RWPE2 (cell line): ENCODE measurements around the gene HADHA.
A peak's percentile ranks its signal among the peaks of the same experiment; 100 is the strongest.

ENCODE experiments used
- ATAC-seq: fragments of 200-7000 bp; cut with Tn5 transposase; 3 replicates; pipeline ENCODE4 v1.9.1; 2021; ENCODE audit warnings: low read depth
- DNase-seq: peaks from one replicate; pipeline ENCODE4 v3.0.0-alpha.2; 2020; ENCODE audit warnings: low spot score
- H3K27ac ChIP-seq: fragments of 450-650 bp; 2 replicates; pipeline ENCODE4 v1.5.1; 2017; ENCODE audit warnings: mild to moderate bottlenecking; ENCODE audit not compliant: poor library complexity, severe bottlenecking
- H3K27me3 ChIP-seq: fragments of 250-450 bp; sonication (Bioruptor Pico); 2 replicates; pipeline ENCODE4 v1.5.1; 2021; ENCODE audit warnings: mild to moderate bottlenecking, moderate library complexity; ENCODE audit not compliant: insufficient read depth, poor library complexity, severe bottlenecking
- H3K36me3 ChIP-seq: fragments of 250-450 bp; sonication (Bioruptor Pico); 2 replicates; pipeline ENCODE4 v1.5.1; 2020; ENCODE audit warnings: low read depth, mild to moderate bottlenecking, moderate library complexity
- H3K4me1 ChIP-seq: fragments of 250-450 bp; sonication (Bioruptor Pico); 2 replicates; pipeline ENCODE4 v1.5.1; 2021; ENCODE audit warnings: mild to moderate bottlenecking, moderate library complexity; ENCODE audit not compliant: insufficient read depth, poor library complexity, severe bottlenecking
- H3K4me3 ChIP-seq: fragments of 250-450 bp; sonication (Bioruptor Pico); 2 replicates; pipeline ENCODE4 v1.5.1; 2021; ENCODE audit warnings: mild to moderate bottlenecking, moderate library complexity; ENCODE audit not compliant: severe bottlenecking
- H3K9me3 ChIP-seq: fragments of 250-450 bp; sonication (Bioruptor Pico); 2 replicates; pipeline ENCODE4 v1.5.1; 2021; ENCODE audit warnings: mild to moderate bottlenecking, moderate library complexity; ENCODE audit not compliant: severe bottlenecking
- TF ChIP-seq, protein P1 (sequence below): fragments of 450-650 bp; IDR thresholded peaks from one replicate; pipeline ENCODE4 v1.5.1; 2017; ENCODE audit warnings: mild to moderate bottlenecking, moderate library complexity; ENCODE audit not compliant: poor library complexity, severe bottlenecking

HADHA gene

DNA sequence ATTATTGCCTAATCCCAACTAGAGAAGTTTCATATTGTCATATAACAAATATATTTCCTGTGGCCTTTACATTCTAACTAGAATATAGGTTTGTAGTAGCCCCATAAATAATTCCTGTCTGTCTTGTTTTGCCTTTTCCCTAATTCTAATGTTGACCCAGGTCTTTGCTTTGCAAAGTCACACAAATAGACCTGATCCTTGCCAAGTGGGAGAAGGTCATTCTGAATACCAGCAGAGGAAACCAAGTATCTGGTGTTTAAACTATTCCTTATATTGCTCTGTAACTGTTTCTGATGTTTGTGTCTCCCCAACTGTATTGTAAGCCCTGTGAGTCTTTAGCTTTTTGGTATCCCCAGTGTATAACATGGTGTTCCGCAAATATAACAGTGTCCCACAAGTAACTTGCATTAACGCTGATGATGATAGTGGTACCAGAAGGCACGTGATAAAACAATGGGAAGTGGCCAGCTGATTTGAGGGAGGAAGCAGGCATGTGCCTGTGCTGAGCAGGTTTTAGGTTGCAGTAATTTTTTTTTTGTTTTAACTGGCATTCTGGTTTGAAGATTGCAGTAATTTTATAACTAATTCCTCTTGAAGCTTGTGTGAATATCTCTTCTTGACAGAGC is 11.4 kb upstream of the HADHA start:
- ATAC-seq = no peak
- H3K27ac ChIP-seq = no peak overlapping the region
- peaks cover 43% of the 10 kb centered on the region for H3K36me3 ChIP-seq
- no peaks in the 10 kb centered on the region for H3K4me1 ChIP-seq
- no peaks in the 10 kb centered on the region for H3K27me3 ChIP-seq
- TF ChIP-seq, protein P1, sequence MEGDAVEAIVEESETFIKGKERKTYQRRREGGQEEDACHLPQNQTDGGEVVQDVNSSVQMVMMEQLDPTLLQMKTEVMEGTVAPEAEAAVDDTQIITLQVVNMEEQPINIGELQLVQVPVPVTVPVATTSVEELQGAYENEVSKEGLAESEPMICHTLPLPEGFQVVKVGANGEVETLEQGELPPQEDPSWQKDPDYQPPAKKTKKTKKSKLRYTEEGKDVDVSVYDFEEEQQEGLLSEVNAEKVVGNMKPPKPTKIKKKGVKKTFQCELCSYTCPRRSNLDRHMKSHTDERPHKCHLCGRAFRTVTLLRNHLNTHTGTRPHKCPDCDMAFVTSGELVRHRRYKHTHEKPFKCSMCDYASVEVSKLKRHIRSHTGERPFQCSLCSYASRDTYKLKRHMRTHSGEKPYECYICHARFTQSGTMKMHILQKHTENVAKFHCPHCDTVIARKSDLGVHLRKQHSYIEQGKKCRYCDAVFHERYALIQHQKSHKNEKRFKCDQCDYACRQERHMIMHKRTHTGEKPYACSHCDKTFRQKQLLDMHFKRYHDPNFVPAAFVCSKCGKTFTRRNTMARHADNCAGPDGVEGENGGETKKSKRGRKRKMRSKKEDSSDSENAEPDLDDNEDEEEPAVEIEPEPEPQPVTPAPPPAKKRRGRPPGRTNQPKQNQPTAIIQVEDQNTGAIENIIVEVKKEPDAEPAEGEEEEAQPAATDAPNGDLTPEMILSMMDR = no peak
- no peaks in the 10 kb centered on the region for H3K9me3 ChIP-seq
- DNase-seq = no peak
- no peak overlapping the region for H3K4me3 ChIP-seq

DNA sequence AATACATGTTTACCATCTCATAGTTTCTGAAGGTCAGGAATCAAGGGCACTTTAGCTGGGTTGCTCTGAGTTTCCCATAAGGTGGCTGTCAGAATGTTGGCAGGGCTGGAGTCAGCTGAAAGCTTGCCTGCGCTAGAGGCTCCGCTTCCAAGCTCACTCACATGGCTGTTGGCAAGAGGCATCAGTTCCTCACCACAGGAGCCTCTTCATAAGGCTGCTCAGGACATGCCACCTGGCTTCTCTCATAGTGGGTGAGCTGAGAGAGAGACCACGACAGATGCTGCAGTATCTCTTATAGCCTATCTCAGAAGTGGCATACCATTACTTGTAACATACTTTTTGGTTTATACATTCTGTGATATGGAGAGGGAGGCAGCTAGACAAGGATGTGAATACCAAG is 7.5 kb upstream of the HADHA start:
- ATAC-seq (no peak), DNase-seq (no peak)
- Histone ChIP-seq H3K4me1 (peaks cover 11% of the 10 kb centered on the region), H3K27me3 (no peaks in the 10 kb centered on the region), H3K9me3 (no peaks in the 10 kb centered on the region), H3K27ac (no peak overlapping the region), H3K4me3 (no peak overlapping the region), H3K36me3 (peaks cover 29% of the 10 kb centered on the region)
- TF ChIP-seq, protein P1 = no peak

DNA sequence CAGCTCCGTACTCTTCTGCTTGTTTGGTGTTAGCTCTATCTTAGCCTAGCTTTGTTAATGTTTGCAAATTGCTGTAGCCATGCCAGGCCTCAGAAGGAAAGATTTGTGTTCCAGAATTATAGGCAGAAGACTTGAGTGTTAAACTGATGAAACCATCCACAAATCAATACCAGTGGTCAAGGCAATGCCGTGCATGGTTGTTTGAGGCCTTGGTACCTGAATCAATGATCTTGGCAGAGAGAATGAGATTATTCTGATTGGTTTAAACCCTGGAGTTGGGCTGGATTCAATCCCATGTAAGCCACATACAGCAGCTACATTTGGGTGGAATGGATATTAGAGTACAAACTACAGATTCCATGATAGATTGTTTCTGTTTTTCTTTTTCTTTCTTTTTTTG is 5.2 kb upstream of the HADHA start:
- ATAC-seq = no peak
- no peak for DNase-seq
- Histone ChIP-seq H3K27me3 (no peaks in the 10 kb centered on the region), H3K4me1 (peaks cover 11% of the 10 kb centered on the region), H3K9me3 (no peaks in the 10 kb centered on the region), H3K27ac (no peak overlapping the region), H3K4me3 (no peak overlapping the region), H3K36me3 (peaks cover 9% of the 10 kb centered on the region; the same call in 1 of the 2 replicates)
- TF ChIP-seq, protein P1 = no peak

DNA sequence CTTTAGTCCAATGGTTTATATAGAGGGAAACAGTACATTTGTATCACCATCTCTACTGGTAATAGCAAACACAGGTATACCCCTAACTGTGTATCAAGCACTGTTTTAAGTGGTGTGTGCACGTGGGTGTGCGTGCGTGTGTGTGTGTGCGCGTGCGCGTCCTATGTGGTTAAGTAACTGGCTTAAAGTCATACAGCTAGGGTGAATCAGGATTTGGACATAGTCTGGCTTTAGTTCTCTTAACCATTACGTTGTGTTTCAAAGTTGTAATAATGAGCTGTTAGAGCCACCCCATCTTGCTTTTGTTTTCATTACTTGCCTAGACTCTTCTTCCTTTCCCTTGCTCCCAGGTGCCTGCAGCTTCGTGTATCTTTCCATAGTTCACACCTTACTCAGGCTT is 2.4 kb upstream of the HADHA start:
- Histone ChIP-seq H3K36me3 (no peaks in the 10 kb centered on the region), H3K27me3 (no peaks in the 10 kb centered on the region), H3K27ac (peak overlapping the region; percentile 67), H3K4me1 (peaks cover 18% of the 10 kb centered on the region), H3K9me3 (no peaks in the 10 kb centered on the region), H3K4me3 (no peak overlapping the region)
- TF ChIP-seq, protein P1 = no peak
- ATAC-seq (no peak), DNase-seq (no peak)

DNA sequence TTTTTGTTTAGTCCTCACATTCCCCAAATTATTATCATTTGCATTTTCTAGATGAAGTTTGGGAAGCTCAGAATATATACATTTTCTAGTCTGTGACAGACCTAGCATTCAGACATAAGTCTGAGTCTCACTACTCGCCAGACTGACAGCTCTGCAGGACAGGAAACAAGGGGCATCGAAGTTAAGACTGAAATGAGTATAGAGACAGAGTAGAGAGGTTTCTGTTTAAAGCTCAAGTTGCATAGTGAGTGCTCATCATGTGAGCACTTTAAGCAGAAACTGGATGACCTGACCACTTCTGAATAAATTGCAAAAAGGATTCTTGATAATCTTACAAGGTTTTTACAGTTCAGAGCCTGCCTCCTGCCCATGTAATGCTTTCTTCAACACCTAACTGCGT is 1.4 kb upstream of the HADHA start:
- ATAC-seq = peak; percentile 12; the same call in 1 of the 3 replicates
- Histone ChIP-seq H3K4me3 (peak overlapping the region; percentile 74), H3K9me3 (no peaks in the 10 kb centered on the region), H3K27me3 (no peaks in the 10 kb centered on the region), H3K36me3 (no peaks in the 10 kb centered on the region), H3K4me1 (peaks cover 24% of the 10 kb centered on the region), H3K27ac (peak overlapping the region; percentile 67)
- TF ChIP-seq, protein P1 = no peak
- DNase-seq = no peak
